Activated T-cell treated with anti-CD3 and anti-CD28 coated beads, Interleukin-2, amount 50 U/mL, for 48 hours (primary cell): ENCODE data around the gene RPS3A.
A peak's percentile ranks its signal among the peaks of the same experiment; 100 is the strongest.
"Not testable (repeated sequence)": the region's sequence is repeated elsewhere in the genome, so short reads cannot be mapped to it uniquely, and the experiment has no call there.

Experiments used
- DNase-seq, 2 experiments: peaks; one replicate each; pipeline ENCODE4 v3.0.0-alpha.2; 2020

Gene RPS3A

DNA sequence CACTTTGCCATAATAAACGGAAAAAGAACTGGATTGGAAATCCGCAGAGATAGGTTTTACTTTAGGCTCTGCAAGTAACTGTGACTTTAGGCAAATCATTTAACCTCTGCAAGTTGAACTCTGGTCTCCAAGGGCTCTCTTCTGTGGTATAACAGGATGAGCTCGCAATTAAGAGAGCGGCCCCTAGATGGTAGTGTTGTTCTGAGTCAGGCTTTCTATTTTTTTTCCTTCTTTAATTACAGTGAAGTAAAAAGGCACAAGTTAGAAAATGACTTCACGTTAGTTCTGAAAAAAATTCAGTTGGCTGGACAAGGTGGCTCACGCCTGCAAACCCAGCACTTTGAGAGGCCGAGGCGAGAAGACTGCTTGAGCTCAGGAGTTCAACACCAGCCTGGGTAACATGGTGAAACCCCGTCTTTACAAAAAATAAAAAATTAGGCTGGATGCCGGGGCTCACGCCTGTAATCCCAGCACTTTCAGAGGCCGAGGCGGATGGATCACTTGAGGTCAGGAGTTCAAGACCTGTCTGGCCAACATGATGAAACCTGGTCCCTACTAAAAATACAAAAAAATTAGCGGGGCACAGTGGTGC lies 18.0 kb downstream of the RPS3A start:
- peak; percentile 57 to 59 for DNase-seq

DNA sequence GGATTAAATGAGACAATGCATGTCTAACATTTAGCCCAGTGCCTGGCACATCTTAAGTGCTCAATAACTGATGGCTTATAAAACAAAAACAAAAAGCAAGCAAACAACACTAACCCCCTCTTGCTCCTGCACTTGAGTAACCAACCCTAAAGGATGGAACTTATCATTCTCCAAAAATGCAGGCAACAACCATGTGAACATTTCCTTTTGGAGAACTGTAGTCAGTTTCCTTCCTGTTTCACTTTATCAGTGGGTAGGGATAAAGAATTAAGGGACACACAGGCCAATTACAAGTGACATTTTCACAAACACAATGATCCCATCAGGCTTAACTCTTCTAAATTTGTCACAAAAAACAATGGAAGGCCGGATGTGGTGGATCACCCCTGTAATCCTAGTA lies 30.4 kb downstream of the RPS3A start:
- no peak for DNase-seq

DNA sequence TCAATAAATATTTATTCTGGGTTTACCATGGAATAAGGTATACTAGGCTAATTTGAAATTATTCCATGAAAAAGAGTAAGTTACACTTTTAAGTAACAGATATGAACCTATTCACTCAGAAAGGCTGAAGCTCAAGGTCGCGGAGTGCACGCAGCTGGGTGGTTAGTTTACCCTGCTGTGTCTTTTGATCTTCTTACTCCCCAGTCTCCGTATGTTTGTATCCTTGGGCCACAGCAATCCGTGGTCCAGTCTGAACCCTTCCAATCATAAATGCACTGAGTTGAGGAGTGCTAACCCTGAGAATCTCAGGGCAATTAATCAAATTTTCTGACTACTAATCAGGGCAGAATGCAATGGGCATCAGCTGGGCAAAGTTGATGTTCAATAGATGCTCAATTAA lies 33.9 kb downstream of the RPS3A start:
- DNase-seq: no peak

DNA sequence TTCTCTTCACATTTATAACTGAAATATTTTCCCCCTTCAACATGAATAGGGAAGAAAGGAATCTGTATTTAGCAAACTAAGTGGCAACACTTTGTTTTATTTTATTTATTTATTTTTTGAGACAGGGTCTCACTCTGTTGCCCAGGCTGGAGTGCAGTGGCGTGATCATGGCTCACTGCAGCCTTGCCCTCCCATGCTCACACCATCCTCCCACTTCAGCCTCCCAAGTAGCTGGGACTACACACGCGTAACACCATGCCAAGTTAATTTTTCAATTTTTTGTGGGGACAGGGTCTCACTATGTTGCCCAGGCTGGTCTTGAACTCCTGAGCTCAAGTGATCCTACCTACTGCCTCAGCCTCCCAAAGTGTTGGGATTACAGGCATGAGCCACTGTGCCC lies 36.6 kb downstream of the RPS3A start:
- not testable (repeated sequence) for DNase-seq

DNA sequence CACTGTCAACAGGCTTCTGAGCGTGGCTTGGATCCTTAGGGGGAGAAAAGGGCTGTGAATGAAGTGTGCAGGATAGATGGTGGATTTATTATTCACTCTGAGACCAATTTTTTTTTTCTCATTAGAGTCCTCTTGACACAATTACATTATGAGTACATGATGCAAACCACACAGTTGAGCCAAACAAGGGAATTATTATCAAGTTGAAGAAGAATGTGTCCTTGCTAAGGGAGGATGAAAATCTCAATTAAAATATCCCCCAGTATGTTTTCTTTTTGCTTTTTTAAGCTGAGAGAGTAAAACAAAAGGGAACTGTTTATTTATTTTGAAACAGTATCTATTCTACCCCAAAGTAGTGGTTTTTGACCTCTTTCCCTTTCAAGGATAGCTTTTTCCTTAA lies 40.4 kb downstream of the RPS3A start:
- DNase-seq: no peak

DNA sequence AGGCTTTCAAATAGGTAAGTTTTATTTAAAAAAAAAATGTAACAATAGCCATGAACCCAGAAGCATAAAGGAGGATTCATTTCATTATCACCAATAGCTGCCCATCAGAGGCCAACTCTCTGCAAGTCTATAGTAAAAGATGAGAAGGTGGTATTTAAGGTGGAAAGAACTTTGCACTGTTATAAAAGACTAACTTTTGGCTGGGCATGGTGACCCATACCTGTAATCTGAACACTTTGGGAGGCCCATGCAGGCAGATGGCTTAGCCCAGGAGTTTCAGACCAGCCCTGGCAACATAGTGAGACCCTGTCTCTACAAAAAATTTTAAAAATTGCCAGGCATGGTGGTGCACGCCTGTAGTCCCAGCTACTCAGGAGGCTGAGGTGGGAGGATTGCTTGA lies 43.3 kb downstream of the RPS3A start:
- DNase-seq: no peak

DNA sequence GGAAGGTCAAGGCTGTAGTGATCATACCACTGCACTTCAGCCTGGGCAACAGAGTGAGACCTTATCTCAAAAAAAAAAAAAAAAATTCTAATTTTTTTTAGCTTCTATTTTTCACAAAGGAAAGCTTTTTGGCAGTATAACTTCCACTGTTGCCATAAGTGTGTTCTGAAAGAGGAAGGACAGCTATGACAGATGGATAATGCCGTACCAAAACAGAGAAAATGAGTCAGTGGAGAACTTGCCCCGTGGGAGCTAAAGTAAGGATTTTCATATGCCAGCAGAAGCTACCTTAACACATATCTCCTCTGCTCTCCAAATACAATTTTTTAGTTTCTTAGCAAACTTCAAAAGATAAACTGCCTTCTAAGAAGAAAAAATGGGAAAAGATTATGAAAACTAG lies 43.7 kb downstream of the RPS3A start:
- no peak for DNase-seq

DNA sequence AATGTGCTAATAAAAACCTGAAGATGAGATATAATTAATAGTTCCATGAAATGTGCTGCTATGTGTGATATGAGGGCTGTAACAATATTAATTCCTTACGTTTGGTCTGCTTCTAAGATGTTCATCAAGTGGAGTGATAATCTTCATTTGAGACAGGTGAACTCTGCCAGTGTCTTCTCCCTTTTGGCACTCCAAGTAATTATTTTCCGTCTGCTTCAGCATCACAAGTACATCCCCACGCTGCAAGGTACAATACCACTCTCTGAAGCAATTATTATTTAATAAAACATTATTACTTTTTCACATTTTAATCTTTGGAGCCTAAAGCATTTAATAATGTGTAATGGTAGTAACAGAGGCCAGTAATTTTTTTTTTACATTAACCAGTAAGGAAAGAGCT lies 44.4 kb downstream of the RPS3A start:
- no peak for DNase-seq

DNA sequence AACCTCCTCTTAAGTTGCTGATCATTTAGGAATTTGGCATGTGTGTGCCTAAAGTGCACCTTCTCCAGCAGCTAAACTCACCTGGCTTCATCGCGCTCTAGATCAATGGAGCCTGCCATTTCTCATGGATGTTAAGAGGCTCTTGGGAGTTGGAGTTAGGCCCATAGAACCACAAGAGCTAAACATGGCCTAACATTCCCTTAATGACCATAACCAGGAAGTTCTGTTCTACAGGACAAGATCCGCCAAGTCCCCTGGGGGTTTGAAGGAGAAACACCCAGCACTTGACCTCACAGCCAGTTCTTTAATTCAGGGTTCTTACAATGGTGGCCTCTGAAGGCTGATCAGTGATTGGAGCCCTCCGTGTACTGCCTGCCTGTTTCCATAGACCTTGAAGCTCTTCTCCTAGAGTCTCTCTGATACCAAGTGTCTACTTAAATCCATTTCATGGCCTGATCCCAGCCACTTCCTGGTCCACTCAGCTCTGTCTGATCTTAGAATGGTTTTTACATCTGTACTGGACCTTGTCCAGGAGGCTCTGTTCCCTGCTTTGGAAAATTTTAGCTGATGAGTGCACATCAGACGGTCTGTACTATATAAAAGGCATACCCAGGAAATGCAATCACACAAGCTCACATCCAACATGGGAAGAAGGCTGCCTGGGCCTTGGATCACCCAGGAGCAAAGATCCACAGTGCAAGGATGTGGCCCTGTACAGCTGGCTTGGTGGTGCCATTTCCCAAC lies 45.1 kb downstream of the RPS3A start:
- no peak for DNase-seq

DNA sequence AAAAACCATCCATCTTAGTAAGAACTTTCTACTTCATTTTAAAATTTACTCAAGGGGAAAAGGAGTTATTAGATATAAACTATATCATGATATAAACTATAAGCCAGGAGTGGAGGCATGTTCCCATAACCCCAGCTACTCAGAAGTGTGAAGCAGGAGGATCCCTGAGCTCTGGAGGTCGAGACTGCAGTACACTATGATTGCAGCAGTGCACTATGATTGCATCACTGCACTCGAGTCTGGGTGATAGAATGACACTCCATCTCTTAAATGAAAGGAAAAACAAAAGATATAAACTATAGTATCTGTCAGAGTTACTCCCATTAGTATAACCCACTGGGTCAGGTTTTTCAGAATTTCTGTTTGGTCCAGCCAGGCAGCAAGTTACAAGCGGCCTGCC lies 47.6 kb downstream of the RPS3A start:
- no peak for DNase-seq

DNA sequence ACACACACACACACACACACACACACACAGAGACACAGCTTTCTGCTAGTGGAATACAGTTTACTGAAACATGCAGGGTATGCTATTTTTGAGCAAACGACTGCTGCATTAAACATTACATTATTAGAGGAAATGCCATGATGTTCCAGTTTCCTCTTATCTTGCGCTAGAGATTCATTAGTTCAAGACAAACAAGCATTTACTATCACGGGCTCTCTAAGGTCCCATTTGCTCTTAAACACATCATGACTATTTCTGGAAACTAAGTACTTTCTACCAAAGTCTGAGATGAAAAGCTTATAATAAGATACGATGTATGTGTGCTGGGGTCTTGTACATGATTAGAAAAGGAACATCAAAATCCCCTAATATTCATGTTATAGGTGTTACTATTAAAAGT lies 48.8 kb downstream of the RPS3A start:
- DNase-seq: no peak

DNA sequence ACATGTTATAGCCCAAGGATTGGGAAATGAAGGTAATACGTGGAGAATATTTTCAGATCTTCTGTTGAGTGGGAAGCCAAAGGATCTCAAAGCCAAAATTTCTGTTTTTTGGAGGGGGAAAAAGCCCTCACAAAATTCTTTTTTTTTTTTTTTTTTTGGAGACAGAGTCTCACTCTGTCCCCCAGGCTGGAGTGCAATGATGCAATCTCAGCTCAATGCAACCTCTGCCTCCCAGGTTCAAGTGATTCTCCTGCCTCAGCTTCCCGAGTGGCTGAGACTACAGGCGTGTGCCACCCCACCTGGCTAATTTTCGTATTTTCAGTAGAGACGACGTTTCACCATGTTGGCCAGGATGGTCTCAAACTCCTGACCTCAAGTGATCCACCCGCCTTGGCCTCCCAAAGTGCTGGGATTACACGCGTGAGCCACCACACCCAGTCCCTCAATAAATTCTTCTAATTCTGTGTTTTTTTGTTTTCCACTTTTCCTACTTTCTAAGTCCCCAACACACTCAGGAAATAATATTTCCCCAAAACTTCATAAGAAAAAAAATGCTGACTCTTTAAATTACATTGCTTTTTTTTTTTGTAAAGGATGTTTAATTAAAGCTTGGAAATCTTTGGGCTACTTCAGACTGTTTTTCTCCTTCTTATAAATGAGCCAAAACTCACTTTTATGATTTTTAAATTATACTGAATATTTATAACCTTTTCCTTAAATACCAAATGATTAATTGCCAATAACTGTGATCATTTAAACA lies 51.6 kb downstream of the RPS3A start:
- no peak for DNase-seq

DNA sequence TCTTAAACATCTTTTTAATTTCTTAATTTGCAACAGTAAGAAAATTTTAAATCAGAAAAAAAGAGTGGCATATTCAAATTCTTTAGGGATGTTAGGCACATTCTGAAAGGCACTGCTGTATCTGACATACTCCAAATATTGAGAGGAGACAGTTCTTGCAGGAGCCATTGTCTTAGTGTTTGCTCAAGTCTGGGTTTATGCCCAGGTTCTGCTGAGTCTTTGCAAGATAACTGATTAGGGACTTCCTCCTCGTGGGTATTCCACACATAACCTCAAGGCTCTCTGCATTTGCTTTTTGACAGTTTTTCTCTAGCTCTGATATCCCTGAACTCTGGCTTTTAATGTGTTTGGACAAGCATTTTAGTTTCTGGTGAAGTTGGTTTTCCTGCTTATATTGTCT lies 52.6 kb downstream of the RPS3A start:
- DNase-seq: no peak

DNA sequence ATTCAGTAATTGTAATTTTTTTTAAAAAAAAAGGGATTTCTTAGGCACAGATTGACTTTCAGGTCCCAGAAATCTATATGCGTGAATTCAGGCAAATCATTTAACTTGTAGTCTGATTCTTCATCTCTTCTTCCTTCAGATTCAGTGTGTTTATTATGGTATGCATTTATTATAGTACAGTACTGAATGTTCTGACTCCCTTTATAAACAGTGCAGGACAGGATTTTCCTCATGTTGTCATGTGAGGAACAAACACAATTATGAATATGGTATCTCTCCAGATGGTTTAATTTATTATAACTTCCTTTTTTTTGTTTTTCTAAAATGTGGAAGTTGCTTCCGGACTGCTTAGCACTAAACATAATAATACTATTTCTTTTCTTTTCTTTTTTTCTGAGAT lies 54.2 kb downstream of the RPS3A start:
- no peak for DNase-seq
